Lower leg skin (tissue), 3 donors: ENCODE data around the gene SYAP1.

Experiments
- CTCF ChIP-seq, 3 donors: fragments of 450-650 bp; IDR thresholded peaks; one replicate each; pipeline ENCODE4 v1.5.1; 2016; ENCODE audit warnings: antibody characterized with exemption in 3 of 3, mild to moderate bottlenecking in 3 of 3, moderate library complexity in 2 of 3
- POLR2A ChIP-seq, 2 donors: fragments of 450-650 bp; IDR thresholded peaks; one replicate each; pipeline ENCODE4 v1.6.1; 2016 to 2017; ENCODE audit warnings: antibody characterized with exemption in 2 of 2, mild to moderate bottlenecking in 1 of 2, moderate library complexity in 1 of 2

- TF ChIP-seq CTCF (IDR thresholded peaks at IDR 0.05) (no peak), POLR2A (IDR thresholded peaks at IDR 0.05) (no peak)
Measured at GRCh38 chrX:16778993-16779392, 59.6 kb downstream of the SYAP1 start.
